Measurements from ENCODE around the gene SMYD3.

GRCh38 chr1:246425139-246425794, 81.8 kb downstream of the SMYD3 start:
- no peak for TF ChIP-seq EP300 (IDR thresholded peaks at IDR 0.05)
- TF ChIP-seq CTCF (IDR thresholded peaks at IDR 0.05) = no peak

All from gastroesophageal sphincter (tissue), 3 donors.